CD4-positive, alpha-beta T cell treated with Interleukin-15 for 4 hours (primary cell): Measurements from ENCODE around the gene ZNF18.

Experiments used
- DNase-seq: peaks from one replicate; pipeline ENCODE4 v3.0.0-alpha.2; 2020; ENCODE audit warnings: low spot score

ZNF18 gene

GRCh38 chr17:11997147-11997971, at the start of gene ZNF18:
TSS of gene ZNF18 (minus strand) at chr17:11997475. CDS start at chr17:11992829, 4,646 bp downstream.
- peak; percentile 94 for DNase-seq

GRCh38 chr17:12046786-12047185, 49.5 kb upstream of the ZNF18 start:
- no peak for DNase-seq

- no peak for DNase-seq
Measured at GRCh38 chr17:12043702-12044101, 46.4 kb upstream of the ZNF18 start.

- DNase-seq: peak; percentile 9
Measured at GRCh38 chr17:12041312-12041711, 44.0 kb upstream of the ZNF18 start.

GRCh38 chr17:12040478-12040877, 43.2 kb upstream of the ZNF18 start:
- no peak for DNase-seq

- DNase-seq: no peak
Measured at GRCh38 chr17:12037970-12038369, 40.7 kb upstream of the ZNF18 start.

GRCh38 chr17:12035673-12036072, 38.4 kb upstream of the ZNF18 start:
- no peak for DNase-seq

GRCh38 chr17:12034538-12034937, 37.3 kb upstream of the ZNF18 start:
- no peak for DNase-seq

- no peak for DNase-seq
Measured at GRCh38 chr17:12028611-12029010, 31.3 kb upstream of the ZNF18 start.

- DNase-seq: no peak
Measured at GRCh38 chr17:12027658-12028057, 30.4 kb upstream of the ZNF18 start.

- DNase-seq: no peak
Measured at GRCh38 chr17:12024327-12024726, 27.1 kb upstream of the ZNF18 start.

- DNase-seq: no peak
Measured at GRCh38 chr17:12022310-12022709, 25.0 kb upstream of the ZNF18 start.

- DNase-seq: no peak
Measured at GRCh38 chr17:12021623-12022140, 24.4 kb upstream of the ZNF18 start.

GRCh38 chr17:12020642-12021622, 23.7 kb upstream of the ZNF18 start, which contains the start of gene MAP2K4:
TSS of gene MAP2K4 (plus strand) at chr17:12020877. CDS start at chr17:12020887, 10 bp downstream.
- peak; percentile 94 for DNase-seq

GRCh38 chr17:12007466-12007865, 10.2 kb upstream of the ZNF18 start:
- no peak for DNase-seq

- no peak for DNase-seq
Measured at GRCh38 chr17:11999696-12000095, 2.4 kb upstream of the ZNF18 start.

- no peak for DNase-seq
Measured at GRCh38 chr17:11997972-11998233, 628 bp upstream of the ZNF18 start.

GRCh38 chr17:11996722-11997146, 541 bp downstream of the ZNF18 start:
- DNase-seq: peak; percentile 40

- DNase-seq: no peak
Measured at GRCh38 chr17:11991461-11991860, 5.8 kb downstream of the ZNF18 start.

GRCh38 chr17:11990363-11990983, 6.8 kb downstream of the ZNF18 start:
- DNase-seq: no peak

GRCh38 chr17:11986942-11987329, 10.3 kb downstream of the ZNF18 start:
- no peak for DNase-seq
